ENCODE measurements around the gene ZC3H12D.
A peak's percentile ranks its signal among the peaks of the same experiment; 100 is the strongest.
"Not testable (repeated sequence)": the region's sequence is repeated elsewhere in the genome, so short reads cannot be mapped to it uniquely, and the experiment has no call there.

The ZC3H12D gene

DNA sequence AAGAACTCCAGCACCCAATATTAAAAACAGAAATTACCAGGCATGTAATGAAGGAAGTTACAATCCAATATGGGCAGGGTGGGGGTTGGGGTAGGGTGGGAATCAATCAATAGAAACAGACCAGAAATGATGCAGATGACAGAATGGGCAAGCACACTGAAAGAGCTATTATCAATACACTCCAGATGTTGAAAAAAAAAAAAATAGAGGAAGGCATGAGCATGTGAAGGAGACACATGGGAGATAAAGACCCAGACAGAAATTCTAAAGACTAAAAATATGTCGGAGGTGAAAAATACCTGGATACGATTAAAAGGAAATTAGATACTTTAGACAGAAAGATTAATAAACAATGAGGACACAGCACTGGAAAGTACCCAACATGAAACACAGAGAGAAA, 19.1 kb upstream of the ZC3H12D start:
- DNase-seq (ENCODE audit: low read depth) = no peak
- H3K4me3 ChIP-seq (ENCODE audit: low read length) = no peak overlapping the region
- TF ChIP-seq, protein P1, sequence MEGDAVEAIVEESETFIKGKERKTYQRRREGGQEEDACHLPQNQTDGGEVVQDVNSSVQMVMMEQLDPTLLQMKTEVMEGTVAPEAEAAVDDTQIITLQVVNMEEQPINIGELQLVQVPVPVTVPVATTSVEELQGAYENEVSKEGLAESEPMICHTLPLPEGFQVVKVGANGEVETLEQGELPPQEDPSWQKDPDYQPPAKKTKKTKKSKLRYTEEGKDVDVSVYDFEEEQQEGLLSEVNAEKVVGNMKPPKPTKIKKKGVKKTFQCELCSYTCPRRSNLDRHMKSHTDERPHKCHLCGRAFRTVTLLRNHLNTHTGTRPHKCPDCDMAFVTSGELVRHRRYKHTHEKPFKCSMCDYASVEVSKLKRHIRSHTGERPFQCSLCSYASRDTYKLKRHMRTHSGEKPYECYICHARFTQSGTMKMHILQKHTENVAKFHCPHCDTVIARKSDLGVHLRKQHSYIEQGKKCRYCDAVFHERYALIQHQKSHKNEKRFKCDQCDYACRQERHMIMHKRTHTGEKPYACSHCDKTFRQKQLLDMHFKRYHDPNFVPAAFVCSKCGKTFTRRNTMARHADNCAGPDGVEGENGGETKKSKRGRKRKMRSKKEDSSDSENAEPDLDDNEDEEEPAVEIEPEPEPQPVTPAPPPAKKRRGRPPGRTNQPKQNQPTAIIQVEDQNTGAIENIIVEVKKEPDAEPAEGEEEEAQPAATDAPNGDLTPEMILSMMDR (conservative IDR thresholded peaks at IDR 0.05; ENCODE audit: low read length) = no peak

DNA sequence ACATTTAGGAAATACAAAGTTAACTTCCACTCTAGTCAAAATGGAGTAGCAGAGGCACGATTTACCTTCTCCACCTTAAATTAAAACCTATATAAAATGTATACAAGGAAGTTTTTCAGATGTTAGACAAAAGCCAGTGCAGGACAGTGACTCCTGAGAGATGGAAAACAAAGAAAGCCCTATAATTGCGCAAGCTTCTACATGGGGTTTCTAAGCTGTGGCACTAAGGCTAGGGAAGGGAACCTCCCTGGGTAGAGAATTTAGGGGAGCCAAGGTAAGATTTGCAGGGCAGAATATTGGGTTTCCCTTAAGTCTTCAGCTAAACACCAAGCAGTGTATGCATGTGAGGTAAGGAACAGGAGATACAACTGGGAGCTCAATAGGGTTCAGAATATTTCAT, 18.5 kb upstream of the ZC3H12D start:
- no peak overlapping the region for H3K4me3 ChIP-seq (ENCODE audit: low read length)
- DNase-seq (ENCODE audit: low read depth) = no peak
- TF ChIP-seq, protein P1 (conservative IDR thresholded peaks at IDR 0.05; ENCODE audit: low read length) = no peak

DNA sequence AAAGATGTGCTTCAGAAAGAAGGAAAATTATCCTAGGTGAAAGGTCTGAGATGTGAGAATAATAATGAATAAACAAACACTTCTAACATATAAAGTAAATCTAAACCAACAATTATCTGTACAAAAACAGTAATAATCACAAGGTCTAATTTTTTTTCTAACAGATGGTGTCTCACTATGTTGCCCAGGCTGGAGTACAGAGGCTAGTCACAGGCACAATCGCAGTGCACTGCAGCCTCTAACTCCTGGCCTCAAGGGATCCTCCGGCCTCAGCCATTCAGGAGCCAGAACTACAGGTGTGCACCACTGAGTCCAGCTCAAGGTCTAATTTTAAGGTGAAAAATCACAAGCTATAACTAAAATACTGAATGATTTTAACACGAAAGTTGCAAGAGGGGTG, 17.0 kb upstream of the ZC3H12D start:
- no peak overlapping the region for H3K4me3 ChIP-seq (ENCODE audit: low read length)
- TF ChIP-seq, protein P1 (conservative IDR thresholded peaks at IDR 0.05; ENCODE audit: low read length) = no peak
- DNase-seq (ENCODE audit: low read depth) = no peak

GRCh38 chr6:149501201-149501600, 16.4 kb upstream of the ZC3H12D start:
- TF ChIP-seq, protein P1 (conservative IDR thresholded peaks at IDR 0.05; ENCODE audit: low read length) = no peak
- H3K4me3 ChIP-seq (ENCODE audit: low read length) = no peak overlapping the region
- DNase-seq (ENCODE audit: low read depth) = no peak

DNA sequence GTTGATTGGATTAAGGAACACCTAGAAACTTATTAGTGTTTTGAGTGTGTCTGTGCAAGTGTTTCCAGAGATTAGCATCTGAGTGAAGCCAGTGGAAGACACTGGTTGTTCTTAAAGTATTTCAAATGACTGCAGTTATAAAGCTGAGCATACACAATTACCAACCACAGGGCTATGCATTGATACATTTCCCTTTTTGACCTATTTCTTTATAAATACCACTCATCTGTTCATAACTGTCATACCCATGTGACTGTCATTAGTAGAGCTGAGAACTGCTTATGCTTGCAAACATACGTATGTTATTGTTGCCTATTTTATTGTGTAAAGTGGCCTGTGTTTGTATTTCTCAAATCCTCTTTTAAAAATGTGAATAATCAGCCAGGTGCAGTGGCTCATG, 15.3 kb upstream of the ZC3H12D start:
- TF ChIP-seq, protein P1 (conservative IDR thresholded peaks at IDR 0.05; ENCODE audit: low read length) = no peak
- no peak for DNase-seq (ENCODE audit: low read depth)
- H3K4me3 ChIP-seq (ENCODE audit: low read length) = no peak overlapping the region

- TF ChIP-seq, protein P1 (conservative IDR thresholded peaks at IDR 0.05; ENCODE audit: low read length) = no peak
- peak; percentile 56 for DNase-seq (ENCODE audit: low read depth)
- no peak overlapping the region for H3K4me3 ChIP-seq (ENCODE audit: low read length)
These were observed 14.3 kb upstream of the ZC3H12D start for GRCh38 chr6:149499066-149499465.

- H3K4me3 ChIP-seq (ENCODE audit: low read length) = no peak overlapping the region
- TF ChIP-seq, protein P1 (conservative IDR thresholded peaks at IDR 0.05; ENCODE audit: low read length) = no peak
- DNase-seq (ENCODE audit: low read depth) = no peak
These were observed 12.6 kb upstream of the ZC3H12D start for GRCh38 chr6:149497365-149497764.

GRCh38 chr6:149496597-149496996, 11.8 kb upstream of the ZC3H12D start:
- not testable (repeated sequence) for H3K4me3 ChIP-seq (ENCODE audit: low read length)
- peak; percentile 37 for DNase-seq (ENCODE audit: low read depth)

DNA sequence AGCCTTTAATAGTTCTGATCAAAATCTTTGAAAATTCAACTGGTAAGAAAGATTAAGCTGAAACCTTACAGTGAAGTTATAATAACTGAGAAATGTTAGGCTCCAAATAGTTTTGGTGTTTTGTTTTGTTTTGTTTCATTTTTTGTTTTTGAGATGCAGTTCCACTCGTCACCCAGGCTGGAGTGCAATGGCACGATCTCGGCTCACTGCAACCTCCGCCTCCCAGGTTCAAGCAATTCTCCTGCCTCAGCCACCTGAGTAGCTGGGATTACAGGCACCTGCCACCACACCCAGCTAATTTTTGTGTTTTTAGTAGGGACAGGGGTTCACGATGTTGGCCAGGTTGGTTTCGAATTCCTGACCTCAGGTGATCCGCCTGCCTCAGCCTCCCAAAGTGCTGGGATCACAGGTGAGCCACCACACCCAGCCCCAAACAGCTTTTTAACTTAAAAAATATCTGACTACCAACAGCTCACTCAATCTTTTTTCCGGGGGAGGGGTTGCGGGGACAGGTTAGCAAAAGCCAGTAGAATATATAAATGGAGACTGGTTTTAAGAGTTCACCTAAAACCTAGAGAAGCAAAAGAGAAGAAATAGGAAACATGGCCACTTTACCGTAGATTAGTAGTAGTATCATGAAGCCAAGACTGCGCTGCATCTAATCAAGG, 10.7 kb upstream of the ZC3H12D start:
- H3K4me3 ChIP-seq (ENCODE audit: low read length); DNase-seq (ENCODE audit: low read depth): not testable (repeated sequence)

DNA sequence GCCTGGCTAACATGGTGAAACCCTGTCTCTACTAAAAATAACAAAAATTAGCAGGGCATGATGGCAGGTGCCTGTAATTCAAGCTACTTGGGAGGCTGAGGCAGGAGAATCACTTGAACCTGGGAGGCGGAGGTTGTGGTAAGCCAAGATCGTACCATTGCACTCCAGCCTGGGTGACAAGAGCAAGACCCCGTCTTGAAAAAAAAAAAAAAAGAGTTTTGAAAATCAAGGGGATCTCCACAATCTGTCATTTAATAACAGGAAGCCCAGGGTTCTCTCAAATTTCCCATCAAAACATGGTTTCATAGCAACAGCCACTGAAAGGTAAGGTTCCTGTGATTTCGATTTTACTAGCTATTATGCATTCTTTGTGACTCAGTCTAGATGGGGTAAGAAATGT, 10.0 kb upstream of the ZC3H12D start:
- not testable (repeated sequence) for H3K4me3 ChIP-seq (ENCODE audit: low read length); DNase-seq (ENCODE audit: low read depth)

Measured in AG10803 (cell line).